C4-2B (cell line): ENCODE data around the gene SPECC1L.

ENCODE experiments used
- CTCF ChIP-seq: fragments of 450-650 bp; conservative IDR thresholded peaks from 2 replicates; pipeline ENCODE4 v1.5.1; 2017; ENCODE audit warnings: mild to moderate bottlenecking
- ZFX ChIP-seq: fragments of 450-650 bp; IDR thresholded peaks from 2 replicates; pipeline ENCODE4 v1.6.1; 2017

GRCh38 chr22:24358105-24358836 is 87.6 kb downstream of the SPECC1L start:
- TF ChIP-seq CTCF (no peak), ZFX (no peak)
